Stimulated activated memory B cell treated with anti-CD40 and anti-IgM and Interleukin-4, amounts not matched to agents 10 μg/mL and 1 μg/mL and 100 μg/mL, for 72 hours (primary cell): Measurements from ENCODE around the gene PPM1J.

ENCODE experiments used
- ATAC-seq: fragments of 150-1000 bp; cut with Tn5 transposase; 2 replicates; pipeline ENCODE4 v1.10.0; 2021
- H3K27ac Mint-ChIP-seq: one replicate; pipeline ENCODE4 v1.8.0; 2022; ENCODE audit warnings: mild to moderate bottlenecking, mixed read lengths
- H3K27me3 Mint-ChIP-seq: one replicate; pipeline ENCODE4 v1.8.0; 2022; ENCODE audit warnings: mixed read lengths
- H3K36me3 Mint-ChIP-seq: one replicate; pipeline ENCODE4 v1.8.0; 2022; ENCODE audit warnings: mixed read lengths
- H3K4me1 Mint-ChIP-seq: one replicate; pipeline ENCODE4 v1.8.0; 2022; ENCODE audit warnings: mixed read lengths
- H3K4me3 Mint-ChIP-seq: one replicate; pipeline ENCODE4 v1.8.0; 2022; ENCODE audit warnings: mild to moderate bottlenecking, moderate library complexity, mixed read lengths
- H3K9me3 Mint-ChIP-seq: one replicate; pipeline ENCODE4 v1.8.0; 2022; ENCODE audit warnings: mixed read lengths

The PPM1J gene

DNA sequence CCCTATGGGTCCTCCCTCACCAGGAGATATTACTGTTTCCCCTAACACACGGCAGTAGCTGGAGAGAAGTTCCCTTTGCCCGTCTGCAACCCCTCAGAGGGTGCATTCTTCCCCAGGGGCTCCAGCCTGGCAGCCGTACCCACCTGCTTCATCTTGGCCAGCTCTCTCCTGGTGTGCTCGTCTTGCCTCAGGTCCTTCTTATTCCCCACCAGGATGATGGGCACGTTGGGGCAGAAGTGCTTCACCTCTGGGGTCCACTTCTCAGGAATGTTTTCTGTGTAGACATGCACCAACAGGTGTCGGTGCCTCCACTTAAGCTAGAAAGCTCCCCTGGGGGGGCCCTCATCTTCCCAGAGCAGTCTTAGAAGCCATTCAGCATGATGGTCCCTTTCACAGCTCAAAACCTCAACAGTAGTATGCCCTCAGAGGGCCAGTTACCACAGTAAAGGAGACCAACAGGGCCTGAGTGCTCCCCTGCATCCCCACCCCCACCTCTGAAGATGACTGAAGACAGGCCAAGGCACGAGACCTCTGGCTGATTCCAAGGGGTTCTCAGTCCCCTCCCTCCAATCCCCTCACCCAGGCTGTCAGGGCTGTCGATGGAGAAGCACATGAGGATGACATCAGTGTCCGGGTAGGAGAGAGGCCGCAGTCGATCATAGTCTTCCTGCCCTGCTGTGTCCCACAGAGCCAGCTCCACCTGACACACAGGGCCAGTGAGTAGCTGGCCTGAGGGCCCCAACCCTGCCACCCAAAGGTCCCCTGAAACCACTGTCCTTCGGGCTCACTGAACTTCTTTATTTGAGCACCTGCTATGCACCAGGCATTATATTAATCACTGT is 12.5 kb downstream of the PPM1J start:
- no peak overlapping the region for H3K4me3 Mint-ChIP-seq
- H3K9me3 Mint-ChIP-seq, result no peaks in the 10 kb centered on the region
- H3K4me1 Mint-ChIP-seq, result peaks cover 79% of the 10 kb centered on the region
- H3K36me3 Mint-ChIP-seq, result peaks cover 7% of the 10 kb centered on the region
- no peaks in the 10 kb centered on the region for H3K27me3 Mint-ChIP-seq
- ATAC-seq, result no peak
- H3K27ac Mint-ChIP-seq, result peak overlapping the region; percentile 52

DNA sequence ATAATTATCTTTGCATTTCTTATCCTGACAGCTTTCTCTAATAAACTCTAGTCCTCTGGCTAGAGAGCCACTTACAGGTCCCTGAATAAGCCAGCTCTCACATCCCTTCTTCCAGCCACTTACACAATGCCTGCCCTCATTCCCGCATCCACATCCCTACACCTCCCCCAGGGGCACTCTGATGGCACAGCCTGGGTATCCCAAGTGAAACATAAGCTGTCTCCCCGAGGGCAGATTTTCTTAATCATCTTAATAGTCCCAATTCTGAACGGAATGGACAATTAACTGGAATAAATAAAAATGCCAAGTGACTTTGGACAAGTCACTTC is 13.1 kb downstream of the PPM1J start:
- no peaks in the 10 kb centered on the region for H3K9me3 Mint-ChIP-seq
- H3K27ac Mint-ChIP-seq, result peak overlapping the region; percentile 52
- H3K4me1 Mint-ChIP-seq, result peaks cover 77% of the 10 kb centered on the region
- no peak for ATAC-seq
- no peaks in the 10 kb centered on the region for H3K27me3 Mint-ChIP-seq
- no peak overlapping the region for H3K4me3 Mint-ChIP-seq
- H3K36me3 Mint-ChIP-seq, result peaks cover 7% of the 10 kb centered on the region

DNA sequence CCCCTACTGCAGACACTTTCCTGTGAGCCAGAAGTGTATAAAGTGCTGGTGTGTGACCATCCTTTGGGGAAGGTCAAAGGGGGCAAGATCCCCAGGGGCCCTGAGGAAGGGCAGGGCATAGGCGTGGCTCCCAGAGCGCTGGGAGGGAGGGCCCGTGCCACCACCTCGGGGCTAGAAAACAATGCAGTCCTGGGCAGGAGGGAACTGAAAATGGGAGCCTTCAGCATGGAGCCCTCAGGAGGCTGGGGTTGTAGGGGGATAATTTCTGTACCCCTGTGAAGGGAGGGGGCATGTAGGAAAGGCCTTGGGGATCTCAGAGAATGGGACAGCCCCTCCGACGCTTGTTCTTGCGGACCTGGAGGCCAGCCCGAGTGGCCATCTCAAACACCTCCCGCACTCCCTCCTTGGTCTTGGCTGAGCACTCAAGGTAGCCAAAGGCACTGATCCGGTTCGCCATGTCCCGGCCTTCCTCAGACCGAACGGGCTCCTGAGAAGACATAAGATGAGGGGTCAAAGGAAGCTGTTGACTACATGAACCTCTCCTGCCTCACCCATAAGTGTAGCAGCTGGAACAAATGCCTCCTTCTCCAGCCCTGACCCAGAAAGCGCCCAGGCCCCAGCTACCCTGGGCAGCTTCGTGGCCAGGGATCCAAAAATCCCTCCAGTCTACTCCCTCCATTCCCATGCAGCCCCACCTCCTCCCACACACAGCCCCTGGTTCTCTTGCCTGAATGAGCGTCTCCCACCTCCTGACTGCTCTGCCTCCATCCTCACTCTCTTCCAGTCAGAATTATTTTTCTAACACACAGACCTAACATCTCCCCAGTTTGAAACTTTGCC is 13.7 kb downstream of the PPM1J start:
- Mint-ChIP-seq H3K4me1 (peaks cover 77% of the 10 kb centered on the region), H3K36me3 (peaks cover 7% of the 10 kb centered on the region), H3K27ac (peak overlapping the region; percentile 52), H3K27me3 (no peaks in the 10 kb centered on the region), H3K9me3 (no peaks in the 10 kb centered on the region), H3K4me3 (no peak overlapping the region)
- ATAC-seq, result no peak

DNA sequence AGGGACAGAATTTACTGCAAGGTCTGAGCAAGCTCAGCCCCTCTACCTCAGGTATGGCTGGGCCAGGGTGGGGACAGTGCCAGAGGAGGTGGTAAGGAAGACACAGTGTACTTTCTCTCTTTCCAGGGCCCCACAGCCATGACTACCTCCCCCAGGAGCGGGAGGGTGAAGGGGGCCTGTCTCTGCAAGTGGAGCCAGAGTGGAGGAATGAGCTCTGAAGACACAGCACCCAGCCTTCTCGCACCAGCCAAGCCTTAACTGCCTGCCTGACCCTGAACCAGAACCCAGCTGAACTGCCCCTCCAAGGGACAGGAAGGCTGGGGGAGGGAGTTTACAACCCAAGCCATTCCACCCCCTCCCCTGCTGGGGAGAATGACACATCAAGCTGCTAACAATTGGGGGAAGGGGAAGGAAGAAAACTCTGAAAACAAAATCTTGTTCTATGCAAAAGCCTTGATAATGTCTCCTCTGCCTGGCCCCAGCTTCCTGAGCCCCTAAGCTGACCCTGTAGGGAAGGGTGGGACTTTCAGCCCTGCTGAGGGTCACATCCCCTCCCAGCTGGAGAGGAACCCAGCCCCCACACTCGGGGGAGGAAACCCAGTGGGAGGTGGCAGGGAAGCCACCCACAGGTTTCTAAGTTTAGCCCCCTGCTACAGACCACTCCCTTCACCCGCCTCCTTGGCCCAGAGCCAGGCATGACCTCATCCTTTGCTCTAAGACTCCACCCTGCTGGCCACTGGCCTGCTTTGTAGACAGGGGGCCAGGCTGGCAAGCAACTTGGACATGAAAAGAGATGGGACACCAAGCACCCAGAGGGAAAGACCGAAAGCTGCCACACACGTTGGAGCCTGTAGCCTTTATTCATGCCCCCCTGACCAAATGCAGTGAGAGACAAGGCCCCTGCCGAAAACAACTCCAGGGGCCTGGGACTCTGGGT is 14.6 kb downstream of the PPM1J start:
- H3K4me3 Mint-ChIP-seq, result no peak overlapping the region
- ATAC-seq, result peak; percentile 66
- H3K36me3 Mint-ChIP-seq, result peaks cover 7% of the 10 kb centered on the region
- peak overlapping the region; percentile 52 for H3K27ac Mint-ChIP-seq
- H3K27me3 Mint-ChIP-seq, result no peaks in the 10 kb centered on the region
- H3K9me3 Mint-ChIP-seq, result no peaks in the 10 kb centered on the region
- peaks cover 74% of the 10 kb centered on the region for H3K4me1 Mint-ChIP-seq

DNA sequence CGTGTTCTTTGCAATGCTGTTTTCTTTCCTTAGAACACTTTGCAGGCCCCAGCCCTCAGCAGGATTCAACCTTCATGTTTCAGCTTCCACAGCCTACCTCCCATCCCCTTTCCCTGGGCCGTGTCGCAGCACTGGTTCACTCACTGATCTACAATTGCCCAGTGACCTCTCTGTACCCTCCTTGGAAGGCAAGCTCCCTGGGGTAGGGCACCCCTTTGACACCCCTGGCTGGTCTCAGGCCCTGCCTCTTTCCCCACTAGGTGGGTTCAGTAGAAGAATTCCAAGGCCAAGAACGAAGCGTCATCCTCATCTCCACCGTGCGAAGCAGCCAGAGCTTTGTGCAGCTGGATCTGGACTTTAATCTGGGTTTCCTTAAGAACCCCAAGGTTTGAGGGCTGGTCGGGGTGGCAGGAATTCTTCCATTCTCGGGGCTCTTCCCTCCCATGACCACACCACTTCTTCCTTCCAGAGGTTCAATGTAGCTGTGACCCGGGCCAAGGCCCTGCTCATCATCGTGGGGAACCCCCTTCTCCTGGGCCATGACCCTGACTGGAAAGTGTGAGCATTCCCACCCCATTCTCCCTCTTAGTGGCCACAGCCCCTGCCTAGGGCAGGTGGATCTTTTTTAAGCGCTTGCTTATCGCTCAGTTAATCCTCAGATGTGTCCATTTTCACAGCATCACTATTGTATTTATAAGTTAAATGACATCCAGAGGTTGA is 15.5 kb downstream of the PPM1J start:
- Mint-ChIP-seq H3K27ac (peak overlapping the region; percentile 52), H3K27me3 (no peaks in the 10 kb centered on the region), H3K36me3 (peaks cover 7% of the 10 kb centered on the region), H3K9me3 (no peaks in the 10 kb centered on the region), H3K4me3 (no peak overlapping the region), H3K4me1 (peaks cover 64% of the 10 kb centered on the region)
- no peak for ATAC-seq

DNA sequence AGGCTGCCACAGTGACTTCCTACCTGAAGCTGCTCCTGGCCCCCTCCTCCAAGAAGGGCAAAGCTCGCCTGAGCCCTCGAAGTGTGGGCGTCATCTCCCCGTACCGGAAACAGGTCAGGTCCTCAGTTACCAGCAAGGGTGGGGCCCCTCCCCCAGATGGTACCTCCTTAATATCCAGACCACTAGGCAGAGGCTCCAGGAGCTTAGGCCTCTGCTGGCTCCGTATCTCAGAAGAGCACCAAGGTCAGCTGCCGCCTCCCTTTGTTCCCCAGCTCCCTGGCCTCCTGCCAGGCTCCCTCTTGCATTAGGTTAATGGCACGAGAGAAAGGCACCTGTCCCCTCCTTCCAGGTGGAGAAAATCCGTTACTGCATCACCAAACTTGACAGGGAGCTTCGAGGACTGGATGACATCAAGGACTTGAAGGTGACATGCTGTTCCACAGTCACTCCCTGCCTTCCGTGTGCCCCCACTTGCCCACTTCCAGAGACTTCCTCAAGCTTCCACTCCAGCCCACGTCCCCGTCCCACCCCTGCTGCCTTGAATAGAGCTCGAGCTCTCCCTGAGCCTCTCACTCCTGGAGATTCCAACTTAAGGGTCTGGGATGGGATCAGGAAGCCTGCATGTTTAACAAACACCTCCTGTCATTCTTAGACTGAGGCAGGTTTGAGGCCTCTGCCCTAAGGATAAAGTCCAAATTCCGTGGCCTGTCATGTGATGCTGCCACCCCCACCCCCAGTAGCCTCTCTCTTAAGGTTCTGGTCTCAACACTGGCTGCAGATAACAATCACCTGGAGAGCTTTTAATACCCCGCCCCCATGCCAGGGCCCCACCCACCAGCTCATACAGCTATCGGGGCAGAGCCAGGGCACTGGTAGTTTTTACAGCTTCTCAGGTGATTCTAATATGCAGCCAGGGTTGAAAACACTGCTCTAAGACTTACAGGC is 16.5 kb downstream of the PPM1J start:
- no peaks in the 10 kb centered on the region for H3K27me3 Mint-ChIP-seq
- peaks cover 56% of the 10 kb centered on the region for H3K4me1 Mint-ChIP-seq
- peaks cover 7% of the 10 kb centered on the region for H3K36me3 Mint-ChIP-seq
- peak overlapping the region; percentile 52 for H3K27ac Mint-ChIP-seq
- no peak overlapping the region for H3K4me3 Mint-ChIP-seq
- ATAC-seq, result no peak
- H3K9me3 Mint-ChIP-seq, result no peaks in the 10 kb centered on the region

DNA sequence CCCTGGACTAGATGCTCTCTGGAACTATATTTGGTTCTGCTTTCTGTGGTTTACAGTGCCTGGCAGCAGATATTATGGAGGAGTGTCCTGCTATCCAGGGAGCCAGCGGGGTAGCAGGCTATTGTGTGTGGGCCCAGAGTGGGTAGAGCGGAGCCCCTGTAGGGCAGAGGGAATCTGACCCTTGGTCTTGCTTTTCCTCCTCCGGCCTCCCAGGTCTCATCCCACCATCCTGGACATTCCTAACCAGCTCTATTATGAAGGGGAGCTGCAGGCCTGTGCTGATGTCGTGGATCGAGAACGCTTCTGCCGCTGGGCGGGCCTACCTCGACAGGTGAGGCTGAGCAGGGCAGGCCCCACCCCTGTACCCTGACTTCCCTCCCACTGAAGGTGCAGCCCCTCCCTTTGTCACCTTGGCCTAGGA is 17.3 kb downstream of the PPM1J start:
- Mint-ChIP-seq H3K27ac (no peak overlapping the region), H3K4me3 (no peak overlapping the region), H3K36me3 (peaks cover 7% of the 10 kb centered on the region), H3K4me1 (peaks cover 51% of the 10 kb centered on the region), H3K9me3 (no peaks in the 10 kb centered on the region), H3K27me3 (no peaks in the 10 kb centered on the region)
- ATAC-seq, result no peak

DNA sequence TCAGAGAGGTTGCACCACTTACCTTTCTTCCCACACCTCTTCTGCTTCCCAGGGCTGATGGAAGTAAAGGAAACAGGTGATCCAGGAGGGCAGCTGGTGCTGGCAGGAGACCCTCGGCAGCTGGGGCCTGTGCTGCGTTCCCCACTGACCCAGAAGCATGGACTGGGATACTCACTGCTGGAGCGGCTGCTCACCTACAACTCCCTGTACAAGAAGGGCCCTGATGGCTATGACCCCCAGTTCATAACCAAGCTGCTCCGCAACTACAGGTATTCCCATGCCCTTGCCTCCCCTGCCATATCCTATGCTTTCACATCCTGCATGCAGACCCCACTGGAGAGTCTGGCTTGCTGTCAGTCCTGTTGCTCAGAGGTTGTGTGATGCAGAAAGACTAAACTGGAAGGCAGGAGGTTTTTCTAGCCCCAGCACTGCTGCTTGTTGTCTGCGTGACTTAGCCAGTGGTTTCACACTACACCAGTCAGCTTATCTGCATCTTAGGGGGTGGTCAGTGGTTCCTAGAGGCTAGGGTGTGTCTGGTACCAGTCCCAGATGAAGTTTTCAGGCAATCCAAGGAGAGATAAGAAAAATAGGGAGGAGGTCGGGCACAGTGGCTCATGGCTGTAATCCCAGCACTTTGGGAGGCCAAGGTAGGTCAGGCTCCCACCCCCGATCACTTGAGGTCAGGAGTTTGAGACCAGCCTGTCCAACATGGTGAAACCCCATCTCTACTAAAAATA is 18.4 kb downstream of the PPM1J start:
- H3K36me3 Mint-ChIP-seq, result peaks cover 7% of the 10 kb centered on the region
- no peak overlapping the region for H3K27ac Mint-ChIP-seq
- H3K4me1 Mint-ChIP-seq, result peaks cover 40% of the 10 kb centered on the region
- no peak overlapping the region for H3K4me3 Mint-ChIP-seq
- H3K27me3 Mint-ChIP-seq, result no peaks in the 10 kb centered on the region
- H3K9me3 Mint-ChIP-seq, result no peaks in the 10 kb centered on the region
- ATAC-seq, result no peak

DNA sequence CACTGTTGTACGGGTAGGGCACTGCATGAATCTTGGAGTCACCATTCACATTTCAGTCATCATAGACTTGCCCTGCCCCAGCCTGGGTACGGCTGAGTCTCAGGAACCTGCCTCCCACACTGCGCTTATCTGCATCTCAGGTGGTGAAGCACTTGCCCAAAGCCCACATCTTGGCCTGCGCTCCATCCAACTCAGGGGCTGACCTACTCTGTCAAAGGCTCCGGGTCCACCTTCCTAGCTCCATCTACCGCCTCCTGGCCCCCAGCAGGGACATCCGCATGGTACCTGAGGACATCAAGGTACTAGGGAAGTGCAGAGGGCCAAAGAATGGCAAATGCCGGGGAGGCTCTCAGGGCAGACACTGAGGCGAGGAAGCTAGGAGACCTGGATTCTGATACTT is 19.9 kb downstream of the PPM1J start:
- H3K36me3 Mint-ChIP-seq, result peaks cover 9% of the 10 kb centered on the region
- H3K27me3 Mint-ChIP-seq, result no peaks in the 10 kb centered on the region
- H3K9me3 Mint-ChIP-seq, result no peaks in the 10 kb centered on the region
- H3K27ac Mint-ChIP-seq, result no peak overlapping the region
- H3K4me3 Mint-ChIP-seq, result no peak overlapping the region
- ATAC-seq, result no peak
- peaks cover 25% of the 10 kb centered on the region for H3K4me1 Mint-ChIP-seq

DNA sequence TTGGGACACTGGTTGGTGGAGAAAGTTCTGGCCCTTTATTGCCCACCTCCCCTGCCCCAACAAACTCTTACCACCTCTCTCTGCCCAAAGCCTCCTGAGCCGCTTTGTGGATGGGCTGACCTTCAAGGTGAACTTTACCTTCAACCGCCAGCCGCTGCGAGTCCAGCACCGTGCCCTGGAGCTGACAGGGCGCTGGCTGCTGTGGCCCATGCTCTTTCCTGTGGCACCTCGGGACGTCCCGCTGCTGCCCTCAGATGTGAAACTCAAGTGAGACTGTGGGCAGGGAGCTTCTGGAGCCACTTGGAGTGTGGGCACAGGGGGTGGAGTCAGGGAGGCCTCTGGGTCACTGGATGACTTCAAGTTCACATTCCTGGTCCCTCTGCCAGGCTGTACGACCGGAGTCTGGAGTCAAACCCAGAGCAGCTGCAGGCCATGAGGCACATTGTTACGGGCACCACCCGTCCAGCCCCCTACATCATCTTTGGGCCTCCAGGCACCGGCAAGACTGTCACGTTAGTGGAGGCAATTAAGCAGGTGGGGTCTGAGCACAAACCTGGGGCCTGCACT is 20.7 kb downstream of the PPM1J start:
- Mint-ChIP-seq H3K4me1 (peaks cover 17% of the 10 kb centered on the region), H3K36me3 (peaks cover 9% of the 10 kb centered on the region), H3K4me3 (no peak overlapping the region), H3K27ac (no peak overlapping the region), H3K9me3 (no peaks in the 10 kb centered on the region), H3K27me3 (no peaks in the 10 kb centered on the region)
- no peak for ATAC-seq

DNA sequence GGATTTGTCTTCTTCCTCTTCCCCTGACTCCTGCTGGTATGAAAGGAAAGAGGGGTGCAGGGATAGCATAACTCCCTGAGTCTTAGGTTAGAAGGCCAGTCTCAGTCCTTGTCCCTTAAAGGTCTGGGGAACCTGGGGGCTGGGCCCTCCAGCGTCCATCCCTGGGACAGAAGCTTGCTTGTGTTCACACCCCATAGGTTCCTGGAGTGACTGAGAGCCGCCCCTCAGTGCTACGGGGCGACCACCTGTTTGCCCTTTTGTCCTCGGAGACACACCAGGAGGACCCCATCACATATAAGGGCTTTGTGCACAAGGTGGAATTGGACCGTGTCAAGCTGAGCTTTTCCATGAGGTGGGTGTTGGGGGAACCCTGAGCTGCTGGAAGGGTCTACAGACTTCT is 21.3 kb downstream of the PPM1J start:
- Mint-ChIP-seq H3K9me3 (no peaks in the 10 kb centered on the region), H3K36me3 (peaks cover 9% of the 10 kb centered on the region), H3K4me1 (peaks cover 11% of the 10 kb centered on the region), H3K4me3 (no peak overlapping the region), H3K27me3 (no peaks in the 10 kb centered on the region), H3K27ac (no peak overlapping the region)
- ATAC-seq, result no peak

DNA sequence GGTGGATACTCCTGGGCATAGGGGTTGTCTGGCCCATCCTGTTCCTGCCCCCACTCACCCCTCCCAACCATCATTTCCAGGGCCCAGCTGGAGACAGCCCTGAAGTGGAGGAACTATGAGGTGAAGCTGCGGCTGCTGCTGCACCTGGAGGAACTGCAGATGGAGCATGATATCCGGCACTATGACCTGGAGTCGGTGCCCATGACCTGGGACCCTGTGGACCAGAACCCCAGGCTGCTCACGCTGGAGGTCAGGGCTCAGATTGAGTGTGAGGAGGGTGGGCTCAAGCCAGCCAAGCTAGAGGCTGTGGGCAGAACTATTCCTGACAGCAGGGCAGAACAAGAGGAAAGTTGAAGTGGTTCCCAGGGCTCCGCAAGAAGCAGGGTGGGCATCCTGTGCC is 22.5 kb downstream of the PPM1J start:
- no peak for ATAC-seq
- peaks cover 9% of the 10 kb centered on the region for H3K36me3 Mint-ChIP-seq
- H3K4me3 Mint-ChIP-seq, result no peak overlapping the region
- no peaks in the 10 kb centered on the region for H3K9me3 Mint-ChIP-seq
- no peaks in the 10 kb centered on the region for H3K27me3 Mint-ChIP-seq
- no peak overlapping the region for H3K27ac Mint-ChIP-seq
- H3K4me1 Mint-ChIP-seq, result peaks cover 3% of the 10 kb centered on the region

DNA sequence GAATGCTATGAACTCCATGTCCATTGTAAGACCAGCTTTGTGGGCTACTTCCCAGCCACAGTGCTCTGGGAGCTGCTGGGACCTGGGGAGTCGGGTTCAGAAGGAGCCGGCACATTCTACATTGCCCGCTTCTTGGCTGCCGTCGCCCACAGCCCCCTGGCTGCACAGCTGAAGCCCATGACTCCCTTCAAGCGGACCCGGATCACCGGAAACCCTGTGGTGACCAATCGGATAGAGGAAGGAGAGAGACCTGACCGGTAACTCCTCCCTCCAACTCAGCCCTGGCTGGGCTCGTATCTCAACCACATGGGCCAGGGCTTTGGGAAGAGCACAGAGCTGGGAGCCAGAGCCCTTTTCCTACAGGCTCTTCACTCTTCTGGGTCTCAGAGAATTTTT is 25.3 kb downstream of the PPM1J start:
- H3K4me1 Mint-ChIP-seq, result peaks cover 9% of the 10 kb centered on the region
- peaks cover 9% of the 10 kb centered on the region for H3K36me3 Mint-ChIP-seq
- ATAC-seq, result no peak
- H3K27ac Mint-ChIP-seq, result no peak overlapping the region
- H3K4me3 Mint-ChIP-seq, result no peak overlapping the region
- H3K27me3 Mint-ChIP-seq, result no peaks in the 10 kb centered on the region
- no peaks in the 10 kb centered on the region for H3K9me3 Mint-ChIP-seq
